Measurements from ENCODE around the gene BCL7C.

DNA sequence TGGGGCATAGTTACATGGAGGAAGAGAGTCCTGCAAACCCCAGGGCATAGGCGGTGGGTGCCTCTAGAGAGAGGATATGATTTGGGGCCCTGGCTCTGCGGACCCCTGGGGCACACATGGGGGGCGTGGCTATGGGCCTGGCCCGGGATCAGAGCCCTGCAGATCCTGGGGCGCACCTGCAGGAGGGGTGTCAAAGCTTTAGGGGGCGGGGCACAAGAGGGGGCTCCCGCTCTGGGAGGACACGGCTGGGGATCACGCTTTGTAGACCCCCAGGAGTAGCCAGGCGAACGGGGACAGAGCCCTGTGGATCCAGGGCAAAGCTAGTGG, 497 bp downstream of the BCL7C start:
- TF ChIP-seq, protein P1, sequence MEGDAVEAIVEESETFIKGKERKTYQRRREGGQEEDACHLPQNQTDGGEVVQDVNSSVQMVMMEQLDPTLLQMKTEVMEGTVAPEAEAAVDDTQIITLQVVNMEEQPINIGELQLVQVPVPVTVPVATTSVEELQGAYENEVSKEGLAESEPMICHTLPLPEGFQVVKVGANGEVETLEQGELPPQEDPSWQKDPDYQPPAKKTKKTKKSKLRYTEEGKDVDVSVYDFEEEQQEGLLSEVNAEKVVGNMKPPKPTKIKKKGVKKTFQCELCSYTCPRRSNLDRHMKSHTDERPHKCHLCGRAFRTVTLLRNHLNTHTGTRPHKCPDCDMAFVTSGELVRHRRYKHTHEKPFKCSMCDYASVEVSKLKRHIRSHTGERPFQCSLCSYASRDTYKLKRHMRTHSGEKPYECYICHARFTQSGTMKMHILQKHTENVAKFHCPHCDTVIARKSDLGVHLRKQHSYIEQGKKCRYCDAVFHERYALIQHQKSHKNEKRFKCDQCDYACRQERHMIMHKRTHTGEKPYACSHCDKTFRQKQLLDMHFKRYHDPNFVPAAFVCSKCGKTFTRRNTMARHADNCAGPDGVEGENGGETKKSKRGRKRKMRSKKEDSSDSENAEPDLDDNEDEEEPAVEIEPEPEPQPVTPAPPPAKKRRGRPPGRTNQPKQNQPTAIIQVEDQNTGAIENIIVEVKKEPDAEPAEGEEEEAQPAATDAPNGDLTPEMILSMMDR (CRISPR knock-in tag; IDR thresholded peaks at IDR 0.05), result peak; percentile 10; the same call in 1 of the 2 replicates
- TF ChIP-seq FLYWCH1 (CRISPR knock-in tag; IDR thresholded peaks at IDR 0.05) (0 out of 2 replicates have a peak, but pooled peaks have one; percentile 23), HINFP (CRISPR knock-in tag; IDR thresholded peaks at IDR 0.05; ENCODE audit: low read depth) (no peak), RBAK (CRISPR knock-in tag; IDR thresholded peaks at IDR 0.05) (no peak), CENPX (CRISPR knock-in tag; IDR thresholded peaks at IDR 0.05) (no peak)

Measured in HepG2 (cell line).